Measurements from ENCODE around the gene GNPAT.

DNA sequence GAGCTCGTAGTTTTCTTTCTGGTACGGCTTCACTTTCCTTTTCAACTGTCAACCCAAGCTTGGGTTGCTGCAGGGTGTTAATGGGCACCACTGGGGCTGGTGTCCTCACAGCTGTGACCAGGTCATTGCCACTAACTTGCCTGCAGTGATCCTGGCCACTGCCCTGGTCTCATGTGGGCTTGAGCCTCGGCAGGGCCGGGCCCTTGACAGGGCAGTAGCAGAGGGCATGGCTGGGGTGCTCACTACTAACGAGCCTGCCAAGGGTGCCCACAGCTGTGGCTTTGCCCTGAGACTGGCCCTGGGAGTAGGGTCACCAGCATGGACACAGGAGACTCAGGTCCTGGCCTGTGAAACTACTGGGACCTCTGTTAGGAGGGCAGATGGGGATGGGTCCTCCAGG is 31.5 kb upstream of the GNPAT start:
- TF ChIP-seq, protein P1, sequence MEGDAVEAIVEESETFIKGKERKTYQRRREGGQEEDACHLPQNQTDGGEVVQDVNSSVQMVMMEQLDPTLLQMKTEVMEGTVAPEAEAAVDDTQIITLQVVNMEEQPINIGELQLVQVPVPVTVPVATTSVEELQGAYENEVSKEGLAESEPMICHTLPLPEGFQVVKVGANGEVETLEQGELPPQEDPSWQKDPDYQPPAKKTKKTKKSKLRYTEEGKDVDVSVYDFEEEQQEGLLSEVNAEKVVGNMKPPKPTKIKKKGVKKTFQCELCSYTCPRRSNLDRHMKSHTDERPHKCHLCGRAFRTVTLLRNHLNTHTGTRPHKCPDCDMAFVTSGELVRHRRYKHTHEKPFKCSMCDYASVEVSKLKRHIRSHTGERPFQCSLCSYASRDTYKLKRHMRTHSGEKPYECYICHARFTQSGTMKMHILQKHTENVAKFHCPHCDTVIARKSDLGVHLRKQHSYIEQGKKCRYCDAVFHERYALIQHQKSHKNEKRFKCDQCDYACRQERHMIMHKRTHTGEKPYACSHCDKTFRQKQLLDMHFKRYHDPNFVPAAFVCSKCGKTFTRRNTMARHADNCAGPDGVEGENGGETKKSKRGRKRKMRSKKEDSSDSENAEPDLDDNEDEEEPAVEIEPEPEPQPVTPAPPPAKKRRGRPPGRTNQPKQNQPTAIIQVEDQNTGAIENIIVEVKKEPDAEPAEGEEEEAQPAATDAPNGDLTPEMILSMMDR (conservative IDR thresholded peaks at IDR 0.05; ENCODE audit: low read depth, low read length) = no peak
- no peak for TF ChIP-seq EZH2 (IDR thresholded peaks at IDR 0.05; ENCODE audit: borderline replicate concordance, low read depth, low read length, poor library complexity, severe bottlenecking)
